Transverse colon (tissue), 4 donors: ENCODE data around the gene GPC2.

Experiments used
- EP300 ChIP-seq: sonication (generic); formaldehyde crosslinking; IDR thresholded peaks from one replicate; pipeline ENCODE4 v1.6.1; 2017; ENCODE audit warnings: antibody characterized with exemption, low read depth
- POLR2A ChIP-seq: fragments of 450-650 bp; IDR thresholded peaks from one replicate; pipeline ENCODE4 v1.6.1; 2016; ENCODE audit warnings: antibody characterized with exemption, mild to moderate bottlenecking, moderate library complexity
- POLR2AphosphoS5 ChIP-seq, 3 donors: sonication (generic); formaldehyde crosslinking; IDR thresholded peaks; one replicate each; pipeline ENCODE4 v1.6.1; 2016; ENCODE audit warnings: antibody characterized with exemption in 3 of 3
- TF ChIP-seq, protein P1 (sequence below), 5 experiments: fragments of 200-600 bp in 3 of 5; fragments of 450-650 bp in 2 of 5; sonication (generic) in 3 of 5; IDR thresholded peaks; 1 replicate in 2 of 5; 2 replicates in 3 of 5; pipeline ENCODE4 v1.5.1; 2016 to 2017; ENCODE audit warnings: antibody characterized with exemption in 5 of 5, inconsistent platforms in 3 of 5, mild to moderate bottlenecking in 2 of 5, moderate library complexity in 1 of 5

DNA sequence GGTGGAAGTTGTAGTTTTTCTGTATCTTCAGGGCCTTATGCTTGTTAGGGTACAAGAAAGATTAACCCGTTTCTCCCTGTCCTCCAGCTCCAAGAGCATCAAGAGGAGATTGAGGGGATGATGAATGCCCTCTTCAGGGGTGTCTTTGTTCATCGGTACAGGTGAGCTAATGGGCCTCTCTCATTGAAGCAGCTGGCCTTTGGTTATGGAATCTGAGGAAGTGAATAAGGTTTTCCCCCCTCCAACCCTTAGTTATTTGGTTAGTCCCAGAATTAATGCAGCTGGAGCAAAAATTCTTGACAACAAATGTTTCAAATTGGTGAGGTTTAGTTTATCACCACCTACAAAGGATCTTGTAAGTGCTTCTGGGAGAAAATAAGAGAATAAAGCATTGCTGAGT lies 18.0 kb upstream of the GPC2 start:
- TF ChIP-seq, protein P1, sequence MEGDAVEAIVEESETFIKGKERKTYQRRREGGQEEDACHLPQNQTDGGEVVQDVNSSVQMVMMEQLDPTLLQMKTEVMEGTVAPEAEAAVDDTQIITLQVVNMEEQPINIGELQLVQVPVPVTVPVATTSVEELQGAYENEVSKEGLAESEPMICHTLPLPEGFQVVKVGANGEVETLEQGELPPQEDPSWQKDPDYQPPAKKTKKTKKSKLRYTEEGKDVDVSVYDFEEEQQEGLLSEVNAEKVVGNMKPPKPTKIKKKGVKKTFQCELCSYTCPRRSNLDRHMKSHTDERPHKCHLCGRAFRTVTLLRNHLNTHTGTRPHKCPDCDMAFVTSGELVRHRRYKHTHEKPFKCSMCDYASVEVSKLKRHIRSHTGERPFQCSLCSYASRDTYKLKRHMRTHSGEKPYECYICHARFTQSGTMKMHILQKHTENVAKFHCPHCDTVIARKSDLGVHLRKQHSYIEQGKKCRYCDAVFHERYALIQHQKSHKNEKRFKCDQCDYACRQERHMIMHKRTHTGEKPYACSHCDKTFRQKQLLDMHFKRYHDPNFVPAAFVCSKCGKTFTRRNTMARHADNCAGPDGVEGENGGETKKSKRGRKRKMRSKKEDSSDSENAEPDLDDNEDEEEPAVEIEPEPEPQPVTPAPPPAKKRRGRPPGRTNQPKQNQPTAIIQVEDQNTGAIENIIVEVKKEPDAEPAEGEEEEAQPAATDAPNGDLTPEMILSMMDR (IDR thresholded peaks at IDR 0.05): no peak
- no peak for TF ChIP-seq POLR2AphosphoS5 (IDR thresholded peaks at IDR 0.05)
- no peak for TF ChIP-seq POLR2A
- TF ChIP-seq EP300: no peak
